NCI-H69 (cell line): ENCODE measurements around the gene FMO4.
"Not testable (repeated sequence)": the region's sequence is repeated elsewhere in the genome, so short reads cannot be mapped to it uniquely, and the experiment has no call there.

Experiments used
- DNase-seq: peaks from one replicate; lab custom pipeline; 2025; lab: John Stamatoyannopoulos, UW

FMO4 gene

GRCh38 chr1:171390740-171391139 lies 76.8 kb downstream of the FMO4 start:
- DNase-seq = not testable (repeated sequence)
